A549 (cell line): ENCODE data around the gene STPG2. TPM values are rescaled to one million over a fixed set of nuclear protein-coding genes. Genes with fewer than 3 reads are reported as not detected.

Experiments
- ATAC-seq, 2 experiments: fragments of 200-7000 bp in 1 of 2; fragments of >200 bp in 1 of 2; cut with Nextera tagmentation in 1 of 2; cut with Tn5 transposase in 1 of 2; 3 replicates each; pipeline versions ENCODE4 v1.8.0 to v1.9.1; 2018 to 2020; ENCODE audit warnings: mild to moderate bottlenecking in 1 of 2, moderate library complexity in 1 of 2
- CTCF ChIA-PET: fragments of 300-600 bp; sonication (Branson Sonifier 250); formaldehyde crosslinking; extraction: SDS; loops from one replicate; lab custom pipeline; 2021; ENCODE audit warnings: antibody characterized with exemption, inconsistent platforms; lab: Yijun Ruan, JAX
- POLR2A ChIA-PET: fragments of 350-600 bp; formaldehyde crosslinking; extraction: SDS; loops from one replicate; lab custom pipeline; 2021; ENCODE audit warnings: antibody characterized with exemption, inconsistent platforms; lab: Yijun Ruan, JAX
- DNase-seq, 2 experiments: peaks; one replicate each; pipeline versions ENCODE4 v3.0.0 to v3.0.0-alpha.2; 2011 to 2016; ENCODE audit warnings: low read depth in 1 of 2, low spot score in 1 of 2
- FAIRE-seq: peaks from 2 replicates; lab custom pipeline; 2011; peaks lifted over from hg19 to GRCh38; lab: Jason Lieb, UNC
- H3K27ac ChIP-seq, 2 experiments: fragments of >200 bp; sonication (Bioruptor Twin); formaldehyde crosslinking; 3 replicates each; pipeline ENCODE4 v1.5.1; 2016 to 2017
- H3K4me1 ChIP-seq: fragments of >200 bp; sonication (Bioruptor Twin); formaldehyde crosslinking; 3 replicates; pipeline ENCODE4 v1.6.1; 2016
- H3K4me2 ChIP-seq: fragments of >200 bp; sonication (Bioruptor Twin); formaldehyde crosslinking; 3 replicates; pipeline ENCODE4 v1.6.1; 2016
- H3K4me3 ChIP-seq: fragments of >200 bp; sonication (Bioruptor Twin); formaldehyde crosslinking; 3 replicates; pipeline ENCODE4 v1.5.1; 2016
- H3K9me3 ChIP-seq: fragments of >200 bp; sonication (Bioruptor Twin); formaldehyde crosslinking; 3 replicates; pipeline ENCODE4 v1.6.1; 2016
- CBX8 ChIP-seq: fragments of 200-600 bp; sonication (generic); IDR thresholded peaks from 2 replicates; pipeline ENCODE4 v1.6.1; 2016
- CHD2 ChIP-seq: fragments of 150-350 bp; IDR thresholded peaks from 2 replicates; pipeline ENCODE4 v1.6.1; 2014; ENCODE audit warnings: low read length; ENCODE audit not compliant: partially characterized antibody
- CHD4 ChIP-seq: fragments of 200-600 bp; sonication (generic); IDR thresholded peaks from 2 replicates; pipeline ENCODE4 v1.6.1; 2016; ENCODE audit warnings: antibody characterized with exemption, mild to moderate bottlenecking, borderline replicate concordance
- FOXS1 ChIP-seq: fragments of 250-450 bp; sonication (Bioruptor Pico); IDR thresholded peaks from 2 replicates; pipeline ENCODE4 v1.5.0; 2020; ENCODE audit warnings: mild to moderate bottlenecking, moderate library complexity
- GATA3 ChIP-seq: IDR thresholded peaks from 2 replicates; pipeline ENCODE4 v1.6.1; 2012; ENCODE audit warnings: borderline replicate concordance
- HDAC2 ChIP-seq: fragments of 200-600 bp; sonication (generic); IDR thresholded peaks from 2 replicates; pipeline ENCODE4 v1.6.1; 2016
- HOXB5 ChIP-seq: fragments of 250-450 bp; sonication (Bioruptor Pico); IDR thresholded peaks from 2 replicates; pipeline ENCODE4 v1.5.0; 2020; ENCODE audit warnings: mild to moderate bottlenecking, moderate library complexity
- JUNB ChIP-seq: fragments of >200 bp; sonication (Bioruptor Twin); formaldehyde crosslinking; IDR thresholded peaks from 2 replicates; pipeline ENCODE4 v1.6.1; 2016
- KDM1A ChIP-seq: fragments of 200-600 bp; sonication (generic); IDR thresholded peaks from 2 replicates; pipeline ENCODE4 v1.6.1; 2016; ENCODE audit warnings: low read depth, mild to moderate bottlenecking
- KDM5A ChIP-seq: fragments of 200-600 bp; sonication (generic); IDR thresholded peaks from 2 replicates; pipeline ENCODE4 v1.6.1; 2016; ENCODE audit warnings: antibody characterized with exemption, mild to moderate bottlenecking
- MAFK ChIP-seq: fragments of 450-650 bp; IDR thresholded peaks from 2 replicates; pipeline ENCODE4 v1.6.1; 2014; ENCODE audit not compliant: partially characterized antibody
- PHF8 ChIP-seq: fragments of 200-600 bp; sonication (generic); IDR thresholded peaks from 2 replicates; pipeline ENCODE4 v1.6.1; 2016; ENCODE audit warnings: low read depth, mild to moderate bottlenecking, antibody characterized with exemption, moderate library complexity, borderline replicate concordance
- POLR2A ChIP-seq: IDR thresholded peaks from 2 replicates; pipeline ENCODE4 v1.6.1; 2012; ENCODE audit warnings: mild to moderate bottlenecking, low read length
- RARB ChIP-seq: fragments of 250-450 bp; sonication (Bioruptor Pico); IDR thresholded peaks from 2 replicates; pipeline ENCODE4 v1.8.0; 2021; ENCODE audit warnings: mild to moderate bottlenecking, moderate library complexity
- RFX5 ChIP-seq: fragments of 450-650 bp; IDR thresholded peaks from 2 replicates; pipeline ENCODE4 v1.7.1; 2014; ENCODE audit warnings: antibody characterized with exemption, mild to moderate bottlenecking, moderate library complexity
- SMC3 ChIP-seq: fragments of >200 bp; sonication (Bioruptor Twin); formaldehyde crosslinking; IDR thresholded peaks from 3 replicates; pipeline ENCODE4 v1.6.1; 2018; ENCODE audit warnings: inconsistent platforms
- ZNF302 ChIP-seq: fragments of 250-450 bp; sonication (Bioruptor Pico); IDR thresholded peaks from 2 replicates; pipeline ENCODE4 v1.9.0; 2021; ENCODE audit warnings: inconsistent platforms, mild to moderate bottlenecking, moderate library complexity
- ZSCAN20 ChIP-seq: fragments of 250-450 bp; sonication (Bioruptor Pico); IDR thresholded peaks from 2 replicates; pipeline ENCODE4 v1.8.0; 2022; ENCODE audit warnings: mild to moderate bottlenecking, moderate library complexity
- WGBS: methylation state at CpG from one replicate; pipeline ENCODE4 v1.1.6; 2017; ENCODE audit errors: missing lambda C conversion rate; 5-methylcytosine and 5-hydroxymethylcytosine counted together
- polyA plus RNA-seq, 4 experiments: library from polyadenylated mRNA; depleted of rRNA in 3 of 4; stranded (reverse); fragments of >200 nt; fragmentation: RNase III in 1 of 4; extraction: RNeasy Plus Mini Kit Qiagen cat#74134 plus additional on column Dnase treatment in 1 of 4; gene quantifications; 2 replicates in 3 of 4; 3 replicates in 1 of 4; pipeline ENCODE4 v1.2.3, GENCODE V29; 2011 to 2017
- TF ChIP-seq, protein P1 (sequence below): fragments of >200 bp; sonication (Bioruptor Twin); formaldehyde crosslinking; IDR thresholded peaks from 3 replicates; pipeline ENCODE4 v1.5.1; 2016
- TF ChIP-seq, protein P2 (sequence below): fragments of 250-450 bp; sonication (Bioruptor Pico); IDR thresholded peaks from 2 replicates; pipeline ENCODE4 v1.5.0; 2021; ENCODE audit warnings: mild to moderate bottlenecking, moderate library complexity, borderline replicate concordance
- TF ChIP-seq, protein P3 (sequence below): fragments of 450-650 bp; IDR thresholded peaks from 2 replicates; pipeline ENCODE4 v1.6.1; 2014; ENCODE audit warnings: antibody characterized with exemption
- TF ChIP-seq, protein P4 (sequence below): IDR thresholded peaks from 2 replicates; pipeline ENCODE4 v1.6.1; 2012
- TF ChIP-seq, protein P5 (sequence below): fragments of >200 bp; sonication (Bioruptor Twin); formaldehyde crosslinking; IDR thresholded peaks from 3 replicates; pipeline ENCODE4 v1.6.1; 2016
- TF ChIP-seq, protein P6 (sequence below): fragments of >200 bp; sonication (Bioruptor Twin); formaldehyde crosslinking; IDR thresholded peaks from 2 replicates; pipeline ENCODE4 v1.6.1; 2016
- TF ChIP-seq, protein P7 (sequence below): fragments of 250-450 bp; sonication (Bioruptor Pico); IDR thresholded peaks from 2 replicates; pipeline ENCODE4 v1.5.0; 2020; ENCODE audit warnings: low read depth, mild to moderate bottlenecking, moderate library complexity

STPG2 gene
- polyA plus RNA-seq, 2 of the 4 experiments (the other 2 are of a cell fraction), result 0.05 TPM; not detected in 1

DNA sequence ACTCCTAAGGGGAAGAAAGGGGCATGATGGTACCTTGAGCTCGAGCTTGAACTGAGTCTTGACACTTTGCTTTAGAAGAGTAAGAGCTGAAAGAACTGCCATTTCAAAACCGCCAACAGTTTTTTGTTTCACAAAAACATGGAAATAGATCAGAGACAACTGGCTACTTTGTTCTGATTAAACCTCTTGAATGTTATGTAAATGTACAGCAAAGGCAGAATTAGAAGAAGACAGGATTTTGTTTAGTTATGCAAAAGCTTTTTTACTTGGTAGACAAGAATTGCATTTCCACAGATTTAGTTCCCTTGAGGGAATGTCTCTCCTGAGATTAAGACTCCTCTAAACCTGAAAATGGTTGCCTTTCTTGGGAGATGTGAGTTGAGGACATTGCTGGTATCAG lies 33.3 kb upstream of the STPG2 start:
- DNase-seq (no peak), ATAC-seq (no peak)
- no peak overlapping the region for H3K4me3 ChIP-seq
- CTCF ChIA-PET, result no interaction called here
- no peak overlapping the region for H3K4me2 ChIP-seq
- H3K27ac ChIP-seq, result no peak overlapping the region
- H3K4me1 ChIP-seq, result no peaks in the 10 kb centered on the region
- POLR2A ChIA-PET, result no interaction called here
- no peaks in the 10 kb centered on the region for H3K9me3 ChIP-seq
- TF ChIP-seq, protein P1, sequence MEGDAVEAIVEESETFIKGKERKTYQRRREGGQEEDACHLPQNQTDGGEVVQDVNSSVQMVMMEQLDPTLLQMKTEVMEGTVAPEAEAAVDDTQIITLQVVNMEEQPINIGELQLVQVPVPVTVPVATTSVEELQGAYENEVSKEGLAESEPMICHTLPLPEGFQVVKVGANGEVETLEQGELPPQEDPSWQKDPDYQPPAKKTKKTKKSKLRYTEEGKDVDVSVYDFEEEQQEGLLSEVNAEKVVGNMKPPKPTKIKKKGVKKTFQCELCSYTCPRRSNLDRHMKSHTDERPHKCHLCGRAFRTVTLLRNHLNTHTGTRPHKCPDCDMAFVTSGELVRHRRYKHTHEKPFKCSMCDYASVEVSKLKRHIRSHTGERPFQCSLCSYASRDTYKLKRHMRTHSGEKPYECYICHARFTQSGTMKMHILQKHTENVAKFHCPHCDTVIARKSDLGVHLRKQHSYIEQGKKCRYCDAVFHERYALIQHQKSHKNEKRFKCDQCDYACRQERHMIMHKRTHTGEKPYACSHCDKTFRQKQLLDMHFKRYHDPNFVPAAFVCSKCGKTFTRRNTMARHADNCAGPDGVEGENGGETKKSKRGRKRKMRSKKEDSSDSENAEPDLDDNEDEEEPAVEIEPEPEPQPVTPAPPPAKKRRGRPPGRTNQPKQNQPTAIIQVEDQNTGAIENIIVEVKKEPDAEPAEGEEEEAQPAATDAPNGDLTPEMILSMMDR, result no peak
- TF ChIP-seq FOXS1 (CRISPR knock-in tag), result no peak
- TF ChIP-seq POLR2A, result no peak
- no peak for TF ChIP-seq RARB (CRISPR knock-in tag)
- TF ChIP-seq CHD2, result no peak
- TF ChIP-seq, protein P2, sequence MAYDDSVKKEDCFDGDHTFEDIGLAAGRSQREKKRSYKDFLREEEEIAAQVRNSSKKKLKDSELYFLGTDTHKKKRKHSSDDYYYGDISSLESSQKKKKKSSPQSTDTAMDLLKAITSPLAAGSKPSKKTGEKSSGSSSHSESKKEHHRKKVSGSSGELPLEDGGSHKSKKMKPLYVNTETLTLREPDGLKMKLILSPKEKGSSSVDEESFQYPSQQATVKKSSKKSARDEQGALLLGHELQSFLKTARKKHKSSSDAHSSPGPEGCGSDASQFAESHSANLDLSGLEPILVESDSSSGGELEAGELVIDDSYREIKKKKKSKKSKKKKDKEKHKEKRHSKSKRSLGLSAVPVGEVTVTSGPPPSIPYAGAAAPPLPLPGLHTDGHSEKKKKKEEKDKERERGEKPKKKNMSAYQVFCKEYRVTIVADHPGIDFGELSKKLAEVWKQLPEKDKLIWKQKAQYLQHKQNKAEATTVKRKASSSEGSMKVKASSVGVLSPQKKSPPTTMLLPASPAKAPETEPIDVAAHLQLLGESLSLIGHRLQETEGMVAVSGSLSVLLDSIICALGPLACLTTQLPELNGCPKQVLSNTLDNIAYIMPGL, result no peak
- no peak for TF ChIP-seq RFX5
- TF ChIP-seq, all 56 proteins: peak for 0
- FAIRE-seq, result no peak
- 48% methylated on average over 2 of the region's 2 CpGs for WGBS

DNA sequence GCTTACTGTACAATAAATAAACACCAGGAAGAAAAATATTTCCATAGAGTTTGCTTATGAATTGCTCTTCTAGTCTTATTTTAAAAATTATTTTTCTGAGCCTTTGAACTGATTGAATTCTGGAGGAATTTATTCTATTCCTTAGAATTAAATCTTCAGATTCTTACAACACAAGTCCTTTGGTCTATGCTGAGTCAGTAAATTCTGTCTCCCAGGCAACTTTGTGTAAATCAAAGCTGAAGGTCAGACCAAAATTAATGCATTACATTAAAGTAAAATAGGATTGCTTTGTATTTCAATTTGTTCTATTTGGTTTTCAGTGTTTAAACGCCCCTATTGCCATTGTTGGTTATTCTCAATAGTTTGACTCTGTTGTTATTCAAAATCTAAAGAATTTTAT lies 26.8 kb upstream of the STPG2 start:
- Histone ChIP-seq H3K27ac (no peak overlapping the region), H3K4me3 (no peak overlapping the region), H3K4me1 (peaks cover 17% of the 10 kb centered on the region), H3K4me2 (no peak overlapping the region), H3K9me3 (no peaks in the 10 kb centered on the region)
- WGBS, result 19% methylated on average over 1 of the region's 1 CpG
- FAIRE-seq (no peak), ATAC-seq (no peak), DNase-seq (no peak)
- TF ChIP-seq PHF8 (no peak), MAFK (peak; percentile 44)
- ChIA-PET CTCF (no interaction called here), POLR2A (no interaction called here)

DNA sequence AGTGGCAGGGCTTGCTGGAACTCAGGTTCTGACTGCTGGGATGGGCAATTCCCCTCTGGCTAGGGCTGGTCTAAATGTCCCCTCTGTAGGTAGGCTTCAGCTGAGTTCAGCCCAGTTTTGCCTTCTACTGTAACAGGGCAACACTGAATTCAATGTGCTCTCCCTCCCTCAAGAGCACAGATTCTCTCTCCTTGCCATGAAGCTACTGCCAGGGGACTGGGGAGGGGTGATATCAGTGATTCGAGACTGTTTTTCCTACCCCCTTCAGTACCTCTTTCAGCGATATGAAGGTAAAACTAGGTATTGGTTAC lies 23.4 kb upstream of the STPG2 start:
- POLR2A ChIA-PET, result interaction anchor here (2.1 kb wide), 1 partner anchor 94 kb away, joined by 5 read pairs; the partner anchor contains the start of gene RAP1GDS1
- no peak; a peak in 2 of 6 replicates for ATAC-seq
- FAIRE-seq, result no peak
- Histone ChIP-seq H3K9me3 (no peaks in the 10 kb centered on the region), H3K4me2 (peak overlapping the region; percentile 42), H3K4me3 (no peak overlapping the region), H3K4me1 (peaks cover 17% of the 10 kb centered on the region), H3K27ac (peak overlapping the region in 1 of 2 experiments; percentile 42; a peak in 1 of 6 replicates)
- DNase-seq, result no peak
- 84% methylated on average over 2 of the region's 2 CpGs for WGBS
- CTCF ChIA-PET, result no interaction called here
- TF ChIP-seq CHD4 (no peak), ZNF302 (CRISPR knock-in tag) (no peak), CBX8 (no peak), HDAC2 (no peak), MAFK (no peak), KDM5A (no peak), KDM1A (no peak), SMC3 (no peak), ZSCAN20 (no peak), HOXB5 (CRISPR knock-in tag) (no peak), GATA3 (no peak), JUNB (no peak)
- TF ChIP-seq, protein P3, sequence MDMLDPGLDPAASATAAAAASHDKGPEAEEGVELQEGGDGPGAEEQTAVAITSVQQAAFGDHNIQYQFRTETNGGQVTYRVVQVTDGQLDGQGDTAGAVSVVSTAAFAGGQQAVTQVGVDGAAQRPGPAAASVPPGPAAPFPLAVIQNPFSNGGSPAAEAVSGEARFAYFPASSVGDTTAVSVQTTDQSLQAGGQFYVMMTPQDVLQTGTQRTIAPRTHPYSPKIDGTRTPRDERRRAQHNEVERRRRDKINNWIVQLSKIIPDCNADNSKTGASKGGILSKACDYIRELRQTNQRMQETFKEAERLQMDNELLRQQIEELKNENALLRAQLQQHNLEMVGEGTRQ, result no peak
- TF ChIP-seq, protein P4, sequence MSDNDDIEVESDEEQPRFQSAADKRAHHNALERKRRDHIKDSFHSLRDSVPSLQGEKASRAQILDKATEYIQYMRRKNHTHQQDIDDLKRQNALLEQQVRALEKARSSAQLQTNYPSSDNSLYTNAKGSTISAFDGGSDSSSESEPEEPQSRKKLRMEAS, result no peak
- TF ChIP-seq, protein P5, sequence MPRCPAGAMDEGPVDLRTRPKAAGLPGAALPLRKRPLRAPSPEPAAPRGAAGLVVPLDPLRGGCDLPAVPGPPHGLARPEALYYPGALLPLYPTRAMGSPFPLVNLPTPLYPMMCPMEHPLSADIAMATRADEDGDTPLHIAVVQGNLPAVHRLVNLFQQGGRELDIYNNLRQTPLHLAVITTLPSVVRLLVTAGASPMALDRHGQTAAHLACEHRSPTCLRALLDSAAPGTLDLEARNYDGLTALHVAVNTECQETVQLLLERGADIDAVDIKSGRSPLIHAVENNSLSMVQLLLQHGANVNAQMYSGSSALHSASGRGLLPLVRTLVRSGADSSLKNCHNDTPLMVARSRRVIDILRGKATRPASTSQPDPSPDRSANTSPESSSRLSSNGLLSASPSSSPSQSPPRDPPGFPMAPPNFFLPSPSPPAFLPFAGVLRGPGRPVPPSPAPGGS, result no peak
- TF ChIP-seq, protein P6, sequence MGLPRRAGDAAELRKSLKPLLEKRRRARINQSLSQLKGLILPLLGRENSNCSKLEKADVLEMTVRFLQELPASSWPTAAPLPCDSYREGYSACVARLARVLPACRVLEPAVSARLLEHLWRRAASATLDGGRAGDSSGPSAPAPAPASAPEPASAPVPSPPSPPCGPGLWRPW, result no peak
- TF ChIP-seq, protein P7, sequence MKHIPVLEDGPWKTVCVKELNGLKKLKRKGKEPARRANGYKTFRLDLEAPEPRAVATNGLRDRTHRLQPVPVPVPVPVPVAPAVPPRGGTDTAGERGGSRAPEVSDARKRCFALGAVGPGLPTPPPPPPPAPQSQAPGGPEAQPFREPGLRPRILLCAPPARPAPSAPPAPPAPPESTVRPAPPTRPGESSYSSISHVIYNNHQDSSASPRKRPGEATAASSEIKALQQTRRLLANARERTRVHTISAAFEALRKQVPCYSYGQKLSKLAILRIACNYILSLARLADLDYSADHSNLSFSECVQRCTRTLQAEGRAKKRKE, result no peak
- TF ChIP-seq, protein P2, result no peak
